CD4-positive, alpha-beta T cell (primary cell): ENCODE data around the gene CCSAP. TPM values are rescaled to one million over a fixed set of nuclear protein-coding genes. Genes with fewer than 3 reads are reported as not detected.

Source experiments
- ATAC-seq: fragments of 200-7000 bp; cut with Tn5 transposase; one replicate; pipeline ENCODE4 v1.10.0; 2022; ENCODE audit warnings: mild to moderate bottlenecking; ENCODE audit not compliant: poor library complexity
- CTCF ChIA-PET: fragments of 350-600 bp; sonication (Branson Sonifier 250); formaldehyde crosslinking; loops from one replicate; lab custom pipeline; 2021; ENCODE audit warnings: antibody characterized with exemption, inconsistent platforms; lab: Charles Lee
- POLR2A ChIA-PET: fragments of 350-600 bp; sonication (Branson Sonifier 250); formaldehyde crosslinking; loops from one replicate; lab custom pipeline; 2021; ENCODE audit warnings: antibody characterized with exemption, inconsistent platforms; lab: Charles Lee
- DNase-seq, 14 experiments: peaks; one replicate each; pipeline ENCODE4 v3.0.0-alpha.2; 2013 to 2020; ENCODE audit warnings: mixed read lengths in 2 of 14
- H3K27ac ChIP-seq, 2 donors: one replicate each; pipeline versions ENCODE4 v1.5.1 to v1.7.0; 2013; ENCODE audit warnings: low read length in 2 of 2, low read depth in 1 of 2, mild to moderate bottlenecking in 1 of 2
- H3K27me3 ChIP-seq, 2 experiments: 1 replicate in 1 of 2; 2 replicates in 1 of 2; pipeline versions ENCODE4 v1.6.1 to v1.7.0; 2013; ENCODE audit warnings: low read length in 2 of 2, control low read depth in 1 of 2, mild to moderate bottlenecking in 1 of 2, moderate library complexity in 1 of 2; ENCODE audit not compliant: insufficient read depth in 2 of 2, control insufficient read depth in 1 of 2
- H3K36me3 ChIP-seq: one replicate; pipeline ENCODE4 v1.6.1; 2013; ENCODE audit warnings: low read length, control low read depth; ENCODE audit not compliant: insufficient read depth
- H3K4me1 ChIP-seq: one replicate; pipeline ENCODE4 v1.6.1; 2013; ENCODE audit warnings: low read length, control low read depth; ENCODE audit not compliant: insufficient read depth
- H3K4me3 ChIP-seq: one replicate; pipeline ENCODE4 v1.5.1; 2013; ENCODE audit warnings: mild to moderate bottlenecking, low read length, moderate library complexity
- H3K9me3 ChIP-seq, 2 experiments: 1 replicate in 1 of 2; 2 replicates in 1 of 2; pipeline versions ENCODE4 v1.6.1 to v1.7.0; 2013; ENCODE audit warnings: low read length in 2 of 2, mild to moderate bottlenecking in 2 of 2, control low read depth in 1 of 2, moderate library complexity in 1 of 2; ENCODE audit not compliant: control insufficient read depth in 1 of 2, insufficient read depth in 1 of 2
- H3K27ac Mint-ChIP-seq: one replicate; pipeline ENCODE4 v1.8.0; 2020; ENCODE audit warnings: mixed read lengths
- H3K27me3 Mint-ChIP-seq: one replicate; pipeline ENCODE4 v1.8.0; 2021; ENCODE audit warnings: mixed read lengths
- H3K36me3 Mint-ChIP-seq: one replicate; pipeline ENCODE4 v1.8.0; 2021; ENCODE audit warnings: low read depth, mixed read lengths
- H3K4me1 Mint-ChIP-seq: one replicate; pipeline ENCODE4 v1.8.0; 2021; ENCODE audit warnings: low read depth, mixed read lengths
- H3K4me3 Mint-ChIP-seq: one replicate; pipeline ENCODE4 v1.8.0; 2020; ENCODE audit warnings: mild to moderate bottlenecking, mixed read lengths
- H3K9me3 Mint-ChIP-seq: one replicate; pipeline ENCODE4 v1.8.0; 2020; ENCODE audit warnings: mixed read lengths
- CTCF ChIP-seq: fragments of 200-600 bp; IDR thresholded peaks from one replicate; pipeline ENCODE4 v1.8.0; 2022; ENCODE audit warnings: antibody characterized with exemption, mild to moderate bottlenecking
- intact Hi-C, 2 experiments: fragments of 100-400 bp; cut with DNase I in 1 of 2; cut with micrococcal nuclease in 1 of 2; formaldehyde crosslinking; loops; one replicate each; pipeline versions ENCODE4 v1.15.1 to v1.9.0; 2023 to 2025; cut with DNase I, micrococcal nuclease
- total RNA-seq, 174 experiments: library from RNA in 2 of 174; stranded (reverse) in 2 of 174; gene quantifications; one replicate each; pipeline ENCODE4 v1.2.3 and lab custom pipeline; 2021 to 2026

CCSAP gene
- total RNA-seq, 2 experiments from 2014 or later, result 14.3 to 15.2 TPM

- H3K27ac ChIP-seq, result no peak overlapping the region
- DNase-seq (no peak), ATAC-seq (no peak)
- peaks cover 25% of the 10 kb centered on the region for H3K36me3 Mint-ChIP-seq
- peaks cover 30% of the 10 kb centered on the region for H3K4me1 Mint-ChIP-seq
- no peak overlapping the region for H3K4me3 Mint-ChIP-seq
- H3K4me3 ChIP-seq, result no peak overlapping the region
- H3K4me1 ChIP-seq, result peaks cover 10% of the 10 kb centered on the region
- H3K27me3 Mint-ChIP-seq, result no peaks in the 10 kb centered on the region
- intact Hi-C loops, result no loop called here
- H3K27me3 ChIP-seq, result no peaks in the 10 kb centered on the region
- H3K36me3 ChIP-seq, result peaks cover 8% of the 10 kb centered on the region
- no peak overlapping the region for H3K27ac Mint-ChIP-seq
- CTCF ChIA-PET, result no interaction called here
- POLR2A ChIA-PET, result interaction anchor here (0.6 kb wide), 1 partner anchor 667 kb away, joined by 4 read pairs; no protein-coding TSS in a partner anchor
- no peak for TF ChIP-seq CTCF
- H3K9me3 ChIP-seq, result no peaks in the 10 kb centered on the region
- H3K9me3 Mint-ChIP-seq, result no peaks in the 10 kb centered on the region
Observed at GRCh38 chr1:229280037-229280828, 62.6 kb downstream of the CCSAP start.

- Mint-ChIP-seq H3K4me3 (no peak overlapping the region), H3K4me1 (peaks cover 36% of the 10 kb centered on the region), H3K27me3 (no peaks in the 10 kb centered on the region), H3K9me3 (no peaks in the 10 kb centered on the region), H3K36me3 (peaks cover 17% of the 10 kb centered on the region), H3K27ac (no peak overlapping the region)
- Histone ChIP-seq H3K36me3 (peaks cover 8% of the 10 kb centered on the region), H3K27me3 (no peaks in the 10 kb centered on the region), H3K9me3 (no peaks in the 10 kb centered on the region), H3K4me1 (peaks cover 10% of the 10 kb centered on the region), H3K4me3 (no peak overlapping the region), H3K27ac (no peak overlapping the region)
- POLR2A ChIA-PET, result no interaction called here
- TF ChIP-seq CTCF, result no peak
- ATAC-seq (no peak), DNase-seq (no peak)
- CTCF ChIA-PET, result no interaction called here
- intact Hi-C loops, result no loop called here
Observed at GRCh38 chr1:229279242-229279641, 63.6 kb downstream of the CCSAP start.

GRCh38 chr1:229278120-229278741 is 64.6 kb downstream of the CCSAP start:
- Mint-ChIP-seq H3K4me1 (peaks cover 40% of the 10 kb centered on the region), H3K27me3 (no peaks in the 10 kb centered on the region), H3K9me3 (no peaks in the 10 kb centered on the region), H3K36me3 (peaks cover 17% of the 10 kb centered on the region), H3K27ac (no peak overlapping the region), H3K4me3 (no peak overlapping the region)
- CTCF ChIA-PET, result no interaction called here
- intact Hi-C loops, result no loop called here
- Histone ChIP-seq H3K36me3 (peaks cover 7% of the 10 kb centered on the region), H3K4me1 (peaks cover 20% of the 10 kb centered on the region), H3K27me3 (no peaks in the 10 kb centered on the region), H3K9me3 (no peaks in the 10 kb centered on the region), H3K27ac (no peak overlapping the region), H3K4me3 (no peak overlapping the region)
- DNase-seq (no peak), ATAC-seq (no peak)
- POLR2A ChIA-PET, result no interaction called here
- TF ChIP-seq CTCF, result no peak
